GM21717 (cell line): ENCODE results near the gene WEE1.
A peak's percentile ranks its signal among the peaks of the same experiment; 100 is the strongest.
"Not testable (repeated sequence)": the region's sequence is repeated elsewhere in the genome, so short reads cannot be mapped to it uniquely, and the experiment has no call there.

Experiments
- ATAC-seq: cut with Tn5 transposase; IDR thresholded peaks from one replicate; pipeline ENCODE4 v1.9.1; 2021; ENCODE audit warnings: mild to moderate bottlenecking, moderate library complexity; ENCODE audit not compliant: unreplicated experiment

The WEE1 gene

GRCh38 chr11:9573052-9573774 lies at the start of gene WEE1:
Gene WEE1 (plus strand): TSS chr11:9573670. CDS start chr11:9573934, 264 bp downstream.
- peak; percentile 83 for ATAC-seq

GRCh38 chr11:9524001-9524400 lies 49.5 kb upstream of the WEE1 start:
- no peak for ATAC-seq

GRCh38 chr11:9525116-9525515 lies 48.4 kb upstream of the WEE1 start:
- no peak for ATAC-seq

GRCh38 chr11:9527481-9528135 lies 45.9 kb upstream of the WEE1 start:
- ATAC-seq, result no peak

- ATAC-seq, result no peak
Observed at GRCh38 chr11:9528136-9528501, 45.4 kb upstream of the WEE1 start.

GRCh38 chr11:9528573-9529333 lies 44.7 kb upstream of the WEE1 start:
- ATAC-seq, result no peak

- no peak for ATAC-seq
Observed at GRCh38 chr11:9529334-9529650, 44.2 kb upstream of the WEE1 start.

- ATAC-seq, result no peak
Observed at GRCh38 chr11:9530020-9530621, 43.3 kb upstream of the WEE1 start.

GRCh38 chr11:9530901-9531625 lies 42.4 kb upstream of the WEE1 start:
- no peak for ATAC-seq

GRCh38 chr11:9533058-9533457 lies 40.4 kb upstream of the WEE1 start:
- ATAC-seq, result no peak

- ATAC-seq, result no peak
Observed at GRCh38 chr11:9533736-9534473, 39.6 kb upstream of the WEE1 start.

GRCh38 chr11:9535189-9535781 lies 38.2 kb upstream of the WEE1 start:
- ATAC-seq, result no peak

- no peak for ATAC-seq
Observed at GRCh38 chr11:9538548-9538947, 34.9 kb upstream of the WEE1 start.

- not testable (repeated sequence) for ATAC-seq
Observed at GRCh38 chr11:9549216-9549615, 24.3 kb upstream of the WEE1 start.

- no peak for ATAC-seq
Observed at GRCh38 chr11:9550191-9550628, 23.3 kb upstream of the WEE1 start.

GRCh38 chr11:9561279-9561982 lies 12.0 kb upstream of the WEE1 start:
- ATAC-seq, result no peak

GRCh38 chr11:9562716-9563115 lies 10.8 kb upstream of the WEE1 start:
- ATAC-seq, result no peak

GRCh38 chr11:9563196-9563730 lies 10.2 kb upstream of the WEE1 start:
- no peak for ATAC-seq
